ENCODE measurements around the gene ZNF429.
"Not testable (repeated sequence)": the region's sequence is repeated elsewhere in the genome, so short reads cannot be mapped to it uniquely, and the experiment has no call there.

Gene ZNF429
- 9.0 to 21.6 reads per million in 2 experiments for total RNA-seq

DNA sequence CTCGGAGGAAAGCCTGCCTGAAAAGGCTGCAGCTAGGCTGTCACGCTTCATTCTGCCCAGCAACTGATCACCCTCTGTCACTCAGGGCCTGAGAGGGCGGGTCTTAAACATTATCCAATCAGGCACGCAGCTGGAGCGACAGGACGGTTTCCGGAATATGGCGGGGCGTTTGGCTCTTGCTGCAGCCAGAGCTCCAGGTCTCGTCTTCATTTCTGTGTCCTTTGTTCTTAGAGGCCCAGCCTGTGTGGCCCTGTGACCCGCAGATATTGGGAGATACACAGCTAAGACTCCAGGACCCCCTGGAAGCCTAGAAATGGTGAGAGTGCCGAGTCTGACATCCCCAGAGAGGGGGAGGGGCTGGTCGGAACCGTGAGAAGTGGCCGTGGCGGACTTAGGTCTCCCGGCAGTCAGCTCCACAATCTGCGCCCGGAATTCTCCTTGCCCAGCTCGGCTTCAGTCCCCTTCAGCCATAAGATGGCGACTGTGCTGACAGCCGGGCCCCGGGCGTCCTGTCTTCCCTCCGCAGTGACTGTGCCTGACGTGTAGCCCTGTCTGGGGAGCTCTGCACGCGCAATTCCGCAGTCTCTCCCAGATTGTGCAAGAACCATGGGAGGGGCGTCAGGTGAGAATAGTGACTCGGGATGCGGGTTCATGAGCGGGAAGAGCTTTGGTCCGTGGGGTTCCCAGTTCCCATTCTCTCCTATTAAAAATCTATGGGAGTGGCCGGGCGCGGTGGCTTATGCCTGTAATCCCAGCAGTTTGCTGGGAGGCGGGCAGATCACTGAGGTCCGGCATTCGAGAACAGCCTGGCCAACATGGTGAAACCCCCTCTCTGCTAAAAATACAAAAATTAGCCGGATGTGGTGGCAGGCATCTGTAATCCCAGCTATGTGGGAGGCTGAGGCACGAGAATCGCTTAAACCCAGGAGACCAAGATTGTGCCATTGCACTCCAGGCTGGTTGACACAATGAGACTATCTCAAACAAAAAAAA lies at the start of gene ZNF429:
Gene ZNF429, plus strand, starts transcription at position 144 of the 993 bp plus-strand sequence. Its CDS starts 170 bp downstream, at position 314.
- DNase-seq (ENCODE audit: low read depth): peak; percentile 86

DNA sequence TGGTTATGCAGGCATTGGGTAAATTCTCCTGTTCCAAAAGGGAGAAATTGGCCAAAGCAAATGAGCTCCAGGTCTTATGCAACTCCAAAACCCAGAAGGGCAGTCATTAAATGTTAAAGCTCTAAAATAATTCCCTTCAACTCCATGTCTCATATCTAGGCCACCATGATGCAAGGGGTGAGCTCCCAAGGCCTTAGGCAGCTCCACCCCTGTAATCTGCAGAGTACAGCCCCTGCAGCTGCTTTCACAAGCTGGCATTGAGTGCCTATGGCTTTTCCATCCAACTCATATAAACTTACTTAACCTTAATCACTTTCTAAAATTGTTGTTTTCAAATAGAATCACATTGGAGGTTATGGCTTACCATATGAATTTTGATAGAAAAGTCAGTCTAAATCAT lies 44.7 kb upstream of the ZNF429 start:
- DNase-seq (ENCODE audit: low read depth): no peak

DNA sequence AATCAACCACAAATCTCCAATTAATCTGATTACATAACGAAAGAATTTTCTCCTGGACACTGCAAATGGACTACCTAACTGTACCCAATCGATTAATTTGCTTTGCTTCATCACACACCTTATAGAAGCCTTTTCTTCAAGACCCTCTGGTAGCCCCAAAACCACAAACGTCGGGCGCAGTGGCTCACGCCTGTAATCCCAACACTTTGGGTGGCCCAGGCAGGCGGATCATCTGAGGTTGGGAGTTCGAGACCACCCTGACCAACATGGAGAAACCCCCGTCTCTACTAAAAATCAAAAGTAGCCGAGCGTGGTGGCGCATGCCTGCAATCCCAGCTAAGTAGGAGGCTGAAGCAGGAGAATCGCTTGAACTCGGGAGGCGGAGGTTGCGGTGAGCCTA lies 42.9 kb upstream of the ZNF429 start:
- no peak for DNase-seq (ENCODE audit: low read depth)

DNA sequence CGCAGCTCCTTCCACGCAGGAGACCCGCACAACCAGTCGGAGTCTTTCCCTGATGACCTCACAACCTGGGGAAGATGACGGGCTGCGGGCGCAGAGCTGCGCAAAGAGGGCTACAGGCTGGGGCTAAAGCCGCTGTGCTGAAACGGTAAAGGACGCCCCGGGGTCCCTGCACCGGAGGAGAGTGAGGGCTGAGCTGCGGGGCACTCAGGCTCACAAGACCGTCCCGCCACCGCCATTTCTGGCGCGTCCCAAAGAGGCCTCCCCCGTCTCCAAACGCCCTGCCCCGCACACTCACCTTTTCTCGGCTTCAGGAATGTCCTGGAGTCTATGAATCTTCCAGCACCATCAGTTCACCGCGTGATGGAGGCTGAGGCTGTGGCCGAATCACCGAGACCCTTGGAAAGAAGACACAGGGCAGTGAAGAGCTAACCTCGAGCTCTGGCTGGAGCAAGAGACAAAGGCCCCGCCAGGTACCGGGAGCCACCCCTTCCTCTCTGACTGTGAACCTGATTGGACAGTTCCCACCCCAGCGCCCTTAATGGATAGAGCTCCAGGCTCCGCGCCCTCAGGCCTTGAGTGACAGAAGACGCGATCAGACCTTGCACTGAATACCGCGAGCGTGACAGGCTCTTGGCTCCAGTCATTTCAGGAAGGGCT lies 41.8 kb upstream of the ZNF429 start:
- DNase-seq (ENCODE audit: low read depth): peak; percentile 10

DNA sequence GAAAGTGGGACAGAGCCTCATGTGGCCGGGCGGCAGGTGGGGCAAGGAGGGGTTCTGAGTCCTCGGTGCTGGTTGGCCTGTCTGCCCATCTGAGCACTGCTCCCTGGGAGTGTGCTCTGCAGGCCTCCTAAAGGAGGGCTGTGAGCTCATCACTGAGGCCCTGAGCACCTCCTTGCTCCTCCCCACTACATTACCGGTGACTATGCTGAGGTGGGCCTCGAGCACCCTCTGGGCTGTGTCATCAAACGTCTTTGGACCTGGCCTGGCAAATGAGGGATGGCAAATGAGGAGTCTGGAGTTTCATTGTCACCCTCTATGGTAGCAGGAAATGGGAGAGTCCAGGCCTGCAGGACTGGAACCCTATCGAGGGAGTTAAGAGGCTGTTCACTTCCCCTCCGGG lies 38.8 kb upstream of the ZNF429 start:
- no peak for DNase-seq (ENCODE audit: low read depth)

DNA sequence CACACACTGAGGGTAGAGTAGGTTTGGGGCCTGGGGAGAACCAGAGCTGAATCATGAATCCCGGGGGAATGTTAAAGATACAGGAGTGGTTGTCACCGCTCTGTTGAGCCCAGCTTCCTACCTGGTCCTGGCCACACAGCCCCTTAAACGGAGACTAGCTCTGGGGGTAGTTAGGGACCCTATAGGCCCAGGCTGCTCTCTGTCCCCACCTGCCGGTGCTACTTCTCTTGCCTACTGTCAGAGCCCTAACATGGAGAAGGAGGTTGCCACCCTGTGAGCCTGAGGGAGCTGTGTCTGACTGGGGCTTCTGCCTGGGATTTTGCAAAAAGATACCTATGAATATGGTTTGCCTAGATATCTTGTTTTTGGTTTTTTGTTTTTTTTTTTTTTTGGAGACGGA lies 36.6 kb upstream of the ZNF429 start:
- no peak for DNase-seq (ENCODE audit: low read depth)

DNA sequence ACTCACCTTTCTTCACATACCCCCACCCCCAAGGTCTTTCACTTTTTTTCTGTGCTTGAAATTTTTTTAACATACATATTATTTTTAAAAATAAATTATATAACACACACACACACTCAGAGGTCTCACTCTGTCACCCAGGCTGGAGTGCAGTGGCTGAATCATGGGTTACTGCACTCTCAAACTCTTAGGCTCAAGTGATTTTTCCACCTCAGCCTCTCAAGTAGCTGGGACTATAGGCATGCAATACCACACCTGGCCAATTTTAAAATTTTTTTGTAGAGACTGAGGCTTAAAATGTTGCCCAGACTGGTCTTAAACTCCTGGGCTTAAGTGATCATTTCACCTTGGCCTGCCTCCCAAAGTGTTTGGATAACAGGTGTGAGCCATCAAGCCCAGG lies 32.9 kb upstream of the ZNF429 start:
- DNase-seq (ENCODE audit: low read depth): no peak

DNA sequence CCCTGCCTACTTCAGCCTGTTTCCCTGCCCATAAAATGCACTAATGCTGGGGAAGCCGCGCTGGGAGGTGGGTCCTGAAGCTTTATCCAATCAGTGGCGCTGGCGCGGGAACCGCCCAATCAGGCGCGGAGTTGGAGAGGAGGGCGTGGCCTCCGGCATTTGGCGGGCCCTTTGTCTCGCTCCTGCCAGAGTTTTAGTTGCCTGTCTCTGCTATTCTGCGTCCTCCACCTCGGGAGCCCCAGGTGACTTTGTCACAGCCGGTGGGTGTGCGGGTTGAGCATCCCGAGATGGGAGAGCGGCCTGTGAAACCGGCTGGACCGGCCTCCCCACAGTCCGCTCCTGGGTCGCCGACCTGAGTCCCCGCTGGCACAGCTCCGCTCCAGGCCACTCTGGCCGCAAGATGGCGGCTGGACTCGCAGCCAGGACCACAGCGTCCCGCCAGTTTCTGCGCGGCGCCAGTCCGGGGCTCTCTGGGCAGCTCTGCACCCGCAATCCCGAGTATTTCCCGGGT lies 30.7 kb upstream of the ZNF429 start:
- DNase-seq (ENCODE audit: low read depth): peak; percentile 64

DNA sequence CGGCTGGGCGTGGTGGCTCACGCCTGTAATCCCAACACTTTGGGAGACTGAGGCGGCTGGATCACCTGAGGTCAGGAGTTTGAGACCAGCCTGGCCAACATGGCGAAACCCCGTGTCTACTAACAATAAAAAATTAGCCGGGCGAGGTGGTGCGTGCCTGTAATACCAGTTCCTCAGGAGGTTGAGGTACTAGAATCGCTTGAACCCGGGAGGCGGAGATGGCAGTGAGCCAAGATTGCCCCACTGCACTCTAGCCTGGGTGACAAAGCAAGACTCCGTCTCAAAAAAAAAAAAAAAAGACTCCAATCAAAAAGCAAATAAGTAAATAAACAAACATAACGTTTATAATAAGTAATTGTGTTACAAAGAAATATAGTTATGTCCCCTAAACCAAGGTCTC lies 23.0 kb upstream of the ZNF429 start:
- DNase-seq (ENCODE audit: low read depth): not testable (repeated sequence)

DNA sequence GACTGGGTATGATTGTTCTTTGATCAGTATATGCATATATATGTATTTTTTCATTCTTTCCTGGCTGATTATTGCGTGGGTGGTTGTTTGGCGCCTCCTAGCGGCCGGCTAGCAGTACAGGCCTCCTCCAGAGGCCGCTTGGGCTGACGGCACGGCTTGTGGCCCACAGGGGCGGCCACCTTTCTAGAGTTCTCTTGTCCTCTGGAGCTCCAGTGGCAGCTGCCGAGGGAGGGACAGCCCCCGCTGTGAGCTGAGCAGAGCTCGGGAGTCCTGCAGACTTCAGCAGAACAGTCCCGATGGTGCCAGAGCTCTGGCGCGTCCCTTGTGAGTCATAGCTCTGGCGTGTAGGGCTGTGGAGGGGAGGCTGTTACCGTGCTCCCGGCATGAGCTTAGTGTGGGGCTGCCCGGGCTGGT lies 22.5 kb upstream of the ZNF429 start:
- DNase-seq (ENCODE audit: low read depth): peak; percentile 66

DNA sequence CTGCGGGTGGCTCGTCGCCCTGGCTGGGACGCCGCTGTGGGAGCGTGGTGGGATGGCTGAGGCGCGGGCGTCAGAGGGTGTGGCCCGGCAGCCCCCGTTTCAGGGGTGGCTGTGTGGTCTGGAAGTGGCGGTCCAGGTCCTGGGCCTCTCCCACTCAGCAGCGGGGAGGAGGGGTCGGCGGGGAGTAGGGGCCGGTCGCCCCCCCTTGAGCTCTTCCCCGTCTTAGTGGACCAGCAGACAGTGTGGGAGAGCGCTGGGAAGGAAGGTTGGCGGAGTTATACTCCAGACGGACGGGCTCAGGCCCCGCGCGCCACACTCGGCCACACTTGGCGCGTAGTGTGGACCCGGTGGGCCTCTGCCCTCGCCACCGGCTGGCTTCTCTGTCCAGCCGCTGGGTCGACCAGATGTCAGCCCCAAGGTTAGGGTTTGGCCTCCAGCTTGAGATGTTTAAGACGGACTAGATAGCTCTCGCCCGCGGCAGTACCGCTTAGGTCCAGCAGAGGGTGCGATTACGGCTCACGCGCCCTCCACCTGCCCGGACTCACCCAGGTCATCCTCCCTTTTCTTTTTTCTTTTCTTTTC lies 21.7 kb upstream of the ZNF429 start:
- DNase-seq (ENCODE audit: low read depth): peak; percentile 52

DNA sequence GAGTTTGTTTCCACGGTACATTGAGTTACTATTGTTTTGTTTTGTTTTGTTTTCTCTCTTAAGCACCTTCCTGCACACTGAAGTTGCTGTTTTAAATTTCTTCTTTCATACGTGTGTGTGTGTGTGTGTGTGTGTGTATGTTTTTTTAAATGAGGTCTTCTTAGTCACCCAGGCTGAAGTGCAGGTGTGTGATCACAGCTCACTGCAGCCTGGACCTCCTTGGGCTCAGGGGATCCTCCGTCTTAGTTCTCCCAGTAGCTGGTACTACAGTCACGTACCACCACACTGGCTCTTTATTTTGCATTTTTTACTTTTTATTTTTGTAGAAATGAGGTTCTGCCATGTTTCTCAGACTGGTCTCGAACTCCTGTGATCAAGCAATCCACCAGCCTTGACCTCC lies 20.8 kb upstream of the ZNF429 start:
- no peak for DNase-seq (ENCODE audit: low read depth)

DNA sequence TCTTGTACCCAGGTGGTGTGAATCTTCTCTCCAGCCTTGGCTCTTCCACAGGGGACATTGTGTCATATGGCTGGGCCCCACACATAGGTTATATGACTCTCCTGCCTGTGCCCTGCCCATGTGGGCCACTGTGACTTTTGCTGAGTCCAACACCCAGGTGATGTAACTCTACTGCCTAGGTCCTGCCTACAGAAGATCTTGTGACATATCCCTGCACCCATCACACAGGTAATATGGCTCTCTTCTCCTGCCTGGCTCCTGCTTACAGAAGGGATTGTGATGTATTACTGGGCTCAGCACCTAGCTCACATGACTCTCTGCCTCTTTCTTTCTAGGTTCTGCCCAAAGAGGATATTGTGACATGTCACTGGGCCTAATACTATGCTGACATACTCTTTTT lies 19.5 kb upstream of the ZNF429 start:
- no peak for DNase-seq (ENCODE audit: low read depth)

DNA sequence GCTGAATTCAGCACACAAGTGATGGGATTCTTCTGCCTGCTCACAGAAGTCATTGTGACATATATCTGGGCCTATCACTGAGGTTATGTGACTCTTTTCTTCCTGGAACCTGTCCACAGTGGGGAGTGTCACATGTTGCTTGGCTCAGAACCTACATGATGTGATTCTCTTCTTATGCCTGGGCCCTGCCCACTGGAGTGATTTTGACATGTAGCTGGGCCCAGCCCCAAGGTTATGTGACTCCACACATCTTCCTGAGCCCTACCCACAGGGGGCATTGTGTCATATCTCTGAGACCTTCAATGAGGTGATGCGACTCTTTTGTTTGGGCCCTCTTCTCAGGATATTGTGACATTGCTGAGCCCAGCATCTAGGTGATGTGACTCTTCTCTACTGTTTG lies 17.4 kb upstream of the ZNF429 start:
- DNase-seq (ENCODE audit: low read depth): no peak

DNA sequence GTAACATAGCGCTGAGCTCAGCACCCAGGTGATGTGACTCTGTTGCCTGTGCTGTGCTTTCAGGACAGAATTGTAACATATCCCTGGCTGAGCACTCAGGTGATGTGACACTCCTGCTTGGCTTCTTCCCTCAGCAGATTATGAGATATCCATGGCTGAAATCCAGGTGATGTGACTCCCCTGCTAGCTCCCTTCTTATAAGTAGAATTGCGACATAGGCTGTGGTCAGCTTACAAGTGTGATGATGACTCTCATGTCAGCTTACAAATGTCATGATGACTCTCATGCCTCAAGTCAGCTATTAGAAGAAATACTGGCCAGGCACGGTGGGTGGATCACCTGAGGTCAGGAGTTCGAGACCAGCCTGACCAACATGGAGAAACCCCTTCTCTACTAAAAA lies 14.3 kb upstream of the ZNF429 start:
- no peak for DNase-seq (ENCODE audit: low read depth)

DNA sequence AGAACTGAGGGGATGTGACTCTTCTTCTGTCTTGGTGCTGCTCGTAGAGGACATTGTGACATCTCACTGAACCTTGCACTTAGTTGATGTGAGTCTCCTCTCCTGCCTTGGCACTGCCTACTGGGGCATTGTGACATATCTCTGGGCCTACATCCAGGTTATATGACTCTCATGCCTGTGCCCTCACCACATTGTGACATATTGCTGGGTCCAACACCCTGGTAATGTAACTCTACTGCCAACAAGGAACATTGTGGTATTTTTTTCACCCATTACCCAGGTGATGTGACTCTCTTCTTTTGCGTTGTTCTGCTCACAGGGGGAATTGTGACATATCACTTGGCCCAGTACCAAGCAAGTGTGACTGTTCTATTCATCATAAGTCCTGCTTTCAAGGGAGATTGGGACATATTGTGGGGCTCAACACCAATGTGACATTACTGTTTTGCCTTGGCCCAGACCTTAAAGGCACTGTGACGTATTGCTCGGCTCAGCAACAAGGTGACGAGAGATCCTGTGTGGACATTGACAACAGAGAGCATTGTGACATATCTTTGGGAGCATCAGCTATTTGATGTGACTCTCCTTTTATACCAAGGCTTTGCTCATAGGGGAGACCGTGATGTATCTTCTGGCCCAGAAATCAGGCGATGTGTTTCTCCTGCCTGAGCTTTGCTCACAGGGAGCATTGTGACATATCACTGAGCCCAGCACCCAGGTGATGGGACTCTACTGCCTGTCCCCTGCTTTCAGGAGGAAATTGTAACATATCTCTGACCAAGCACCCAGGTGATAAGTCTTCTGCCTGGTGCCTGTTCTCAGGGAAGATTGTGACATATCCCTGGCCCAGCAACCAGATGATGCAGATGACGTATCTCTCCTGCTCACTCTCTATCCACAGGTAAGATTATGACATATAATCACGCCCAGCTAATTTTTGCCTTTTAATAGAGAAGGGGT lies 12.2 kb upstream of the ZNF429 start:
- no peak for DNase-seq (ENCODE audit: low read depth)

DNA sequence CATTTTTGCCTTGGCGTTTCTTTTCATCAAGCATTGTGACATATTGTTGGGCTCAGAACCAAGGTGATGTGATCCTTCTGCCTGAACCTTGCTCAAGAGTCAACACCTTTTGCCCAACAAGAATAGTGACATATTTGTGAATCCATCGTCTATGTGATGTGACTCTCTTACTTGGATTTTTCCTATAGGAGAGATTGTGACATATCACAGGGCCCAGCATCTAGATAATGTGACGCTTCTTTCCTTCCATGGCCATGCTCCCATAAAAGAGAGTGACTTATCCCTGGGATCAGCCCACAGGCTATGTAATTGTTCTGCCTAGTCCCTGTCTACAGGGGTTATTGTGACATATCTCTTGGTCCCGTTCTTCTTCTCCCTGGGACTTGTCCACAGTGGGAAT lies 8.5 kb upstream of the ZNF429 start:
- no peak for DNase-seq (ENCODE audit: low read depth)

DNA sequence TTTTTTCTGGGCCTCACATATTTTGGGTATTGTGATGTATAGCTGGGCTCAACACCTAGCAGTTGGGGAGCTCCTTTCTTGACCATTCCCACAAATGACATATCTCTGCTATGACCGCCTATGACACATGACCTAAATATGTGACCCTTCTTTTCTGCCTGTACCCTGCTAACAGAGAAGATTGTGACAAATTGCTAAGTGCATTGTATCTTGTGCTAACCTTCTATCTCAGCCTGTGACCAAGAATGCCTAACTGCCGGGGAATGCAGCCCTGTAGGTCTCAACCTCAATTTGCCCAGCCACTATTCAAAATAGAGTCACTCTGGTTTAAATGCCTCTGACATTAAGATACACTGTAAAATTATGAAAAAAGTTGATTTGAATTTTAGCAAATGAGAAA lies 6.8 kb upstream of the ZNF429 start:
- no peak for DNase-seq (ENCODE audit: low read depth)

DNA sequence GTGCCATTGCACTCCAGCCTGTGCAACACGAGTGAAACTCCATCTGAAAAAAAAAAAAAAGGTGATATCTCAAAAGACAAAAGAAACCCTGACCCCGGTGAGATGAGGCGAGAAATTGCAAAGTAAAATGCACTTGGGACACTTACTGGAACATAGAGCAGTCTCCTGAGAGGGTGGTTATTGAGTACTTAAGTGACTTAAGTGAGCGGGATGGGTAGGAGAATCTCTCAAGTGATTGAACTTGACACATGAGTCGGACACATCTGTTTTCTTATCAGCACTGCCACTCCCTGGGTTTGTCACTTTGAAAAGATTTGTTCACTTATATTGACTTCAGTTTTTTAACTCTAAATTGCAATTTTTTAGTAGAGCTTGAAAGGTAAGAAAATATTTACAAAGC lies 2.8 kb downstream of the ZNF429 start:
- no peak for DNase-seq (ENCODE audit: low read depth)

DNA sequence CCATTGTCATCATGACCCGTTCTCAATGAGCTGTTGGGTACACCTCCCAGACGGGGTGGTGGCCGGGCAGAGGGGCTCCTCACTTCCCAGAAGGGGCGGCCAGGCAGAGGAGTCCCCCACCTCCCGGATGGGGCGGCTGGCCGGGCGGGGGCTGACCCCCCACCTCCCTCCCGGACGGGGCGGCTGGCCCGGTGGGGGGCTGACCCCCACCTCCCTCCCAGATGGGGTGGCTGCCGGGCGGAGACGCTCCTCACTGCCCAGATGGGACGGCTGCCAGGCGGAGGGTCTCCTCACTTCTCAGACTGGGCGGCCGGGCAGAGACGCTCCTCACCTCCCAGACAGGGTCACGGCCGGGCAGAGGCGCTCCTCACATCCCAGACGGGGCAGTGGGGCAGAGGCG lies 5.7 kb downstream of the ZNF429 start:
- DNase-seq (ENCODE audit: low read depth): not testable (repeated sequence)

DNA sequence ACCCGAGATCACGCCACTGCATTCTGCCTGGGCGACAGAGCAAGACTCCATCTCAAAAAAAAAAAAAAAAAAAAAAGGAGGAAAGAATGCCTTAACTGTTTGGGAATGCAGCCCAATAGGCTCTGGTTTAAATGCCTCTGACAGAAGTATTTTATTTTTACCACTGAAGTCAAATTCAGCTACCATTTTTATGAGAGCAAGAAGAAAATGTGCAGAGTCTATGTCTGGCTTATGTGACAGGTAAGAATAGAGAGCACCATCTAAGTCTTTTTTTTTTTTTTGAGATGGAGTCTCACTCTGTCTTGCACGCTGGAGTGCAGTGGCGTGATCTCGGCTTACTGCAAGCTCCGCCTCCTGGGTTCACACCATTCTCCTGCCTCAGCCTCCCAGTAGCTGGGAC lies 7.2 kb downstream of the ZNF429 start:
- DNase-seq (ENCODE audit: low read depth): not testable (repeated sequence)
